GM18508 (cell line): ENCODE results near the gene ZNF148.

ENCODE experiments used
- ATAC-seq: cut with Tn5 transposase; IDR thresholded peaks from one replicate; pipeline ENCODE4 v1.9.1; 2021; ENCODE audit warnings: moderate number of reproducible peaks; ENCODE audit not compliant: insufficient read depth, unreplicated experiment

The ZNF148 gene

GRCh38 chr3:125294411-125294810, 80.7 kb downstream of the ZNF148 start:
- no peak for ATAC-seq

GRCh38 chr3:125292015-125292414, 83.1 kb downstream of the ZNF148 start:
- no peak for ATAC-seq

GRCh38 chr3:125289429-125289981, 85.6 kb downstream of the ZNF148 start:
- ATAC-seq: no peak

- no peak for ATAC-seq
Measured at GRCh38 chr3:125287248-125287647, 87.9 kb downstream of the ZNF148 start.

- no peak for ATAC-seq
Measured at GRCh38 chr3:125281381-125281780, 93.7 kb downstream of the ZNF148 start.

GRCh38 chr3:125280668-125281361, 94.3 kb downstream of the ZNF148 start:
- no peak for ATAC-seq

GRCh38 chr3:125278155-125278554, 97.0 kb downstream of the ZNF148 start:
- ATAC-seq: no peak

GRCh38 chr3:125271127-125271526, 104.0 kb downstream of the ZNF148 start:
- ATAC-seq: no peak

GRCh38 chr3:125267460-125267859, 107.7 kb downstream of the ZNF148 start:
- ATAC-seq: no peak

GRCh38 chr3:125266971-125267370, 108.2 kb downstream of the ZNF148 start:
- ATAC-seq: no peak

GRCh38 chr3:125262161-125262560, 113.0 kb downstream of the ZNF148 start:
- no peak for ATAC-seq

- no peak for ATAC-seq
Measured at GRCh38 chr3:125261031-125261430, 114.1 kb downstream of the ZNF148 start.

- ATAC-seq: no peak
Measured at GRCh38 chr3:125260158-125260557, 115.0 kb downstream of the ZNF148 start.

GRCh38 chr3:125257536-125257935, 117.6 kb downstream of the ZNF148 start:
- no peak for ATAC-seq

- no peak for ATAC-seq
Measured at GRCh38 chr3:125256675-125257074, 118.5 kb downstream of the ZNF148 start.

GRCh38 chr3:125250973-125251372, 124.2 kb downstream of the ZNF148 start:
- no peak for ATAC-seq

- no peak for ATAC-seq
Measured at GRCh38 chr3:125246237-125246636, 128.9 kb downstream of the ZNF148 start.

- ATAC-seq: no peak
Measured at GRCh38 chr3:125245521-125245920, 129.6 kb downstream of the ZNF148 start.

- no peak for ATAC-seq
Measured at GRCh38 chr3:125240496-125240895, 134.6 kb downstream of the ZNF148 start.

GRCh38 chr3:125239266-125239665, 135.9 kb downstream of the ZNF148 start:
- no peak for ATAC-seq

GRCh38 chr3:125238759-125239158, 136.4 kb downstream of the ZNF148 start:
- no peak for ATAC-seq

GRCh38 chr3:125236331-125236903, 138.7 kb downstream of the ZNF148 start:
- no peak for ATAC-seq
